Naive B cell (primary cell): ENCODE results near the gene TXNDC2. TPM values are rescaled to one million over a fixed set of nuclear protein-coding genes. Genes with fewer than 3 reads are reported as not detected.

Experiments
- ATAC-seq, 2 donors: fragments of 150-1000 bp; cut with Tn5 transposase; 2 replicates each; pipeline ENCODE4 v1.10.0; 2021; ENCODE audit warnings: low read depth in 2 of 2, mild to moderate bottlenecking in 2 of 2, moderate library complexity in 2 of 2
- DNase-seq: peaks from one replicate; pipeline ENCODE4 v3.0.0; 2022
- H3K27ac Mint-ChIP-seq, 6 donors: one replicate each; pipeline ENCODE4 v1.8.0; 2020 to 2022; ENCODE audit warnings: mild to moderate bottlenecking in 6 of 6, mixed read lengths in 6 of 6, moderate library complexity in 5 of 6, inconsistent platforms in 2 of 6
- H3K27me3 Mint-ChIP-seq, 3 donors: one replicate each; pipeline ENCODE4 v1.8.0; 2021 to 2022; ENCODE audit warnings: mixed read lengths in 3 of 3, mild to moderate bottlenecking in 1 of 3
- H3K36me3 Mint-ChIP-seq, 2 donors: one replicate each; pipeline ENCODE4 v1.8.0; 2020 to 2022; ENCODE audit warnings: mixed read lengths in 2 of 2, inconsistent platforms in 1 of 2, mild to moderate bottlenecking in 1 of 2
- H3K4me1 Mint-ChIP-seq, 3 donors: one replicate each; pipeline ENCODE4 v1.8.0; 2020 to 2022; ENCODE audit warnings: mixed read lengths in 3 of 3, inconsistent platforms in 1 of 3, mild to moderate bottlenecking in 1 of 3, moderate library complexity in 1 of 3
- H3K4me3 Mint-ChIP-seq, 8 donors: one replicate each; pipeline ENCODE4 v1.8.0; 2020 to 2022; ENCODE audit warnings: mild to moderate bottlenecking in 8 of 8, mixed read lengths in 8 of 8, moderate library complexity in 8 of 8, inconsistent platforms in 2 of 8
- H3K9me3 Mint-ChIP-seq, 7 donors: one replicate each; pipeline ENCODE4 v1.8.0; 2020 to 2022; ENCODE audit warnings: mixed read lengths in 7 of 7, mild to moderate bottlenecking in 5 of 7, inconsistent platforms in 2 of 7, moderate library complexity in 1 of 7
- polyA plus RNA-seq, 6 donors: library from polyadenylated mRNA; unstranded; fragments of 300-500 nt; fragmentation: Illumina TruSeq; gene quantifications; one replicate each; pipeline ENCODE4 v1.2.3, GENCODE V29; 2021; ENCODE audit warnings: low read depth in 6 of 6

Gene TXNDC2
- polyA plus RNA-seq: under 1 TPM in 2 of 6 donors, not detected in 4; 0.19 to 0.20 TPM

DNA sequence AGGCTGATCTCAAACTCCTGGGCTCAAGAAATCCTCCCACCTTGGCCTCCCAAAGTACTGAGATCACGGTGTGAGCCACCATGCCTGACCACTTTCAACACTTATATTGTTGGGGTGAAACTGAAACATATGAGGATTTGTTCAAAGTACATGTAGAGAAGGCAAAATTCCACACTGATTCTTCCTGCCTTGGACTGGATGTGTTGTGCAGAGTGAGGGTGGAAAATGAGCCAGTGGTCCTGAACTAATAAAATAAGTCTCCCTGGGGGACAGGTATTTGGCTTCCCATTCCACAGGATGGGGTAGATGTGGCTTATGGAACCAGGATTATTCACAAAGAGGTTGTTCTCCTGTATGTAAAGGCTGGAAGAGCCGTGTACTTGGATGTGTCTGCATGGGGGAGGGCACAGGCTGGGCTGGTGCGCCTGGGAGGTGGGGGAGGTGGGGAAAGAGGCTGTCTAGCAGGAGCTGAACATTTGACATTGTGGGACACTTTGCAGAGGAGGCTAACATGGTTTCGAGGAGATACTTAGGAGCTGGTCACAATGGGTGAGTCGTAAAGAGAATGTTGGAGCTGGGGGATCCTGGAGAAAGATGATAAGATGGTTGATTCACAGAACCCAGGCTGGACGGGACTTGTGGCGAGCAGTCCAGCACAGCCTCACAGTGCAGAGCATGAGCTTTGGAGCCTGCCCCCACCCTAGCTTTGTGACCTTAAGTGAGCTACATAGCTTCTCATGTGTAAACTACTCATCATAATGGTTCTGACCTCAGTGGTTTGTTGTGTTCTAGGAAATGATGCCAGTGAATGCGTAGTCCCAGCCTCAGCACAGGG is at the start of gene TXNDC2:
Gene TXNDC2, plus strand, starts transcription at position 804 of the 835 bp plus-strand sequence. CDS start 708 bp downstream, outside the sequence.
- no peaks in the 10 kb centered on the region for H3K4me1 Mint-ChIP-seq
- peak within 1 kb of the TSS in 1 of 6 donors; percentile 46 for H3K27ac Mint-ChIP-seq
- no peaks in the 10 kb centered on the region for H3K36me3 Mint-ChIP-seq
- no peak within 1 kb of the TSS for H3K4me3 Mint-ChIP-seq
- peaks cover 0 to 3% (median 0%) of the 10 kb centered on the region in 7 donors for H3K9me3 Mint-ChIP-seq
- no peak for DNase-seq
- peaks cover 0 to 3% (median 0%) of the 10 kb centered on the region in 3 donors for H3K27me3 Mint-ChIP-seq
- no peak for ATAC-seq

DNA sequence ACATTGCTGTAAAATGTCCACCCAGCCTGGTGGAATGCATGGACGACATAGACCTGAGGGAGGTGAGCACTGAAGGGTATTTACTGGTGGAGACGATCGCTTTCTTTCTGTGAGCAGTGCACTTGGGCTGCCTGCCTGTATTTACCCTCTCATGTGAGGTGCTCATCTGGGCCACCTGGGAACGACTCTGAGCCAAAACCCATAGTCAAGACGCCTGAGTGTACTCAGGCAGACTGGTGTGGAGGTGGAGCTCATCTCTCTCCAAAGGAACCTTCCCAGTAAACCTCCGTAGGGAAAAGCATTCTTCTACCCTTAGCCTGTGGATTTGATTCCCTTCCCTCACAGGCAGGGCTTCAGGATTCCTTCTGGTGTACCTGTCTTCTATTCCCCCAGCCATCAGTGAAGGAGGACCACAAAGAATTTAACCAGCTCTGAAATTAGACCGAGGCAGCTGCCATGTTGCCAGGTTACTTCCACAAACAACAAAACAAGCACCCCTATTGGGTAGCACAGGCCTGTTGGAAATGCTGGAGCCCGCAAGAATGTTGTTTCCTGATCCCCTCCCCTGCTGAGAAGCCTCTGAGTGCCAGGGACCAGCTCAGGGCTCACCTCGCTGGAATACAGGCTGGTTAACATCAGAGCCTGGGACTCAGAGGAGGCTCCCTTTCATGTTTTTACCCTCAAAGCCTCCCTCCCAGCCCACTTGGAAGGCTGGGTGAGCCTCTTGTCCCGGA is 47.5 kb upstream of the TXNDC2 start:
- Mint-ChIP-seq H3K36me3 (peaks cover 8% of the 10 kb centered on the region in 2 donors), H3K27me3 (peaks cover 0 to 19% (median 16%) of the 10 kb centered on the region in 3 donors), H3K27ac (no peak overlapping the region), H3K4me3 (no peak overlapping the region), H3K4me1 (no peaks in the 10 kb centered on the region), H3K9me3 (peaks cover 0 to 1% (median 0%) of the 10 kb centered on the region in 7 donors)
- ATAC-seq (no peak), DNase-seq (no peak)

DNA sequence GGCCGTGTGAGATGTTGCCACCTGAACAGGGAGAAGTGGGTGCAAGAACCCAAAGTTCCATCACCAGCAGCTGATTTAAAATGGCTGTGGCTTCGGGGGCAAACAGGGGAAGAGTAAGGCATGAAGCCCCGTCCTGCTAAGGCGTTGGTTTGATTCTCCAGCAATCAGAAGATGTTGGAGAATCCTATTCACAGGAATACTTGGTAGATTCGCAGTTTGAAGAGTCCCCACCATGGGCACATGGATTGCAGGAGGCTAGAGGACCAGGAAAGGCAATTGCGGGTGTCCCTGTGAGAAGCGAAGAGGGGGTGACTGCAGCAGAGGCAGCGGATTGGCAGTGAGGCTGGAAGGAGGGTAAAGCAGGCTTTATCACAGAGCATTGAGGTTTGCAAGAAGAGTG is 46.6 kb upstream of the TXNDC2 start:
- DNase-seq: no peak
- Mint-ChIP-seq H3K4me1 (peaks cover 0 to 3% (median 2%) of the 10 kb centered on the region in 3 donors), H3K4me3 (no peak overlapping the region), H3K27ac (peak overlapping the region in 1 of 6 donors; percentile 88), H3K36me3 (peaks cover 8 to 12% of the 10 kb centered on the region in 2 donors), H3K27me3 (peaks cover 0 to 19% (median 16%) of the 10 kb centered on the region in 3 donors), H3K9me3 (peaks cover 0 to 1% (median 0%) of the 10 kb centered on the region in 7 donors)
- ATAC-seq: no peak

DNA sequence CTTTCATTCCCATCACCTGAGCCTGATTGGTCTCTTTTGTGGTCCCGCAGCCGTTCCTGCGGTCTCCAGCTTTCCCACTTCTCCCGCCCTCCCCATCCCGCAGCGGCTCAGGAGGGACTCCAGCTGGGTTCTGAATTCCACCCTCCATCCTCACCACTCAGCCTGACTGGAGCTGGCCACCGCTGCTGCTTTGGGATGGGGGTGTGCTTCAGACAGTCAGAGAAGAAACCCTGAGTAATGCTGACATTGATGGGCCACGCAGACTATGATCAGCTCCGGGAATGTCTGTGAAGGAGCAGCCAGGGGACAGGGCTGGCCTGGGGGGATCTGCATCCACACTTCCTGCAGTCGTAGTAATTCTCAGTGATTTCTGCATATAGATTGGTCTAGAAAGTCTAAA is 45.9 kb upstream of the TXNDC2 start:
- Mint-ChIP-seq H3K27me3 (peaks cover 0 to 19% (median 16%) of the 10 kb centered on the region in 3 donors), H3K36me3 (peaks cover 8 to 12% of the 10 kb centered on the region in 2 donors), H3K4me3 (no peak overlapping the region), H3K9me3 (peaks cover 0 to 1% (median 0%) of the 10 kb centered on the region in 7 donors), H3K27ac (no peak overlapping the region), H3K4me1 (peaks cover 0 to 5% (median 2%) of the 10 kb centered on the region in 3 donors)
- ATAC-seq (no peak), DNase-seq (no peak)

DNA sequence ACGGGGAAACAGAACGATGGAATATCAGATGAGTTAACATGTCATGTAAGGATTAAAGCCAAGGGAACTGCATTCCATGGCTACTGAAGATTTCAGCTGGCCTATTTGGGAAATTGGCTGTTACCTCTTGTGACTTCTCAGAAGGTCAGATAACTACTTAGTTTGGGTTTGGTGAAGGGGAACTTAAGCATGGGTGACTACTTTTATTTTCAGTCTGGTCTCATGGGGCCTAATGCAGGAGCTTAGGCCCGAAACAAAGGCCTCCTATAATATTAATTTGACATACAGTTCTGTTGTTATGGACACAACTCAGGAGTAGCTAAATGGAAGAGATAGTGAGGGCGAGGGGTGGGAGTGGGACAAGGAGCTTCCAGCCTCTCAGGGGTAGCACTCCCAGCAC is 44.0 kb upstream of the TXNDC2 start:
- ATAC-seq (no peak), DNase-seq (no peak)
- peaks cover 3 to 13% of the 10 kb centered on the region in 2 donors for H3K36me3 Mint-ChIP-seq

DNA sequence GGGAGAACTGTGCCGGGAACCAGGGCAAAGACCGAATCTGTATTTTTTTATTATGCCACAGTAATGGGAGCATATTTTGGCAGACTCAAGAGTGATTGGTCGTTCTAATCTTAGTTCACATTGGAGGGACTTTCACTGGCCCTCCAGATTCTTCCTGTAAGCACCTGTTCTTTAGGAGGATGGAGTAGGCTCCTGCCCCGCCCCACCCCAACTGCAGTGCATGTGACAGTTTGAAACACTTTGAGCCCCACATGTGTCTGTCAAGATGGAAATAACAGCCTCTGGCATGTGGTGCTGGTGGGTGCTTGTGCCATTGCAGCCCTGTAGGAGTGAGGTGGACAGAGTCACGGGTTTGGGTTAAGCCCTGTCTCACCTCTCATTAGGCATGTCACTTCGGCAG is 43.3 kb upstream of the TXNDC2 start:
- Mint-ChIP-seq H3K36me3 (peaks cover 0 to 16% of the 10 kb centered on the region in 2 donors), H3K4me3 (no peak overlapping the region), H3K27ac (no peak overlapping the region), H3K4me1 (peaks cover 0 to 5% (median 2%) of the 10 kb centered on the region in 3 donors), H3K9me3 (no peaks in the 10 kb centered on the region), H3K27me3 (peaks cover 8 to 17% (median 9%) of the 10 kb centered on the region in 3 donors)
- DNase-seq (no peak), ATAC-seq (no peak)

More for the DNA sequence above, 44.0 kb upstream of the TXNDC2 start:
- Mint-ChIP-seq H3K4me1 (peaks cover 0 to 5% (median 2%) of the 10 kb centered on the region in 3 donors), H3K4me3 (no peak overlapping the region), H3K27ac (no peak overlapping the region), H3K27me3 (peaks cover 4 to 17% (median 12%) of the 10 kb centered on the region in 3 donors), H3K9me3 (peaks cover 0 to 1% (median 0%) of the 10 kb centered on the region in 7 donors)

DNA sequence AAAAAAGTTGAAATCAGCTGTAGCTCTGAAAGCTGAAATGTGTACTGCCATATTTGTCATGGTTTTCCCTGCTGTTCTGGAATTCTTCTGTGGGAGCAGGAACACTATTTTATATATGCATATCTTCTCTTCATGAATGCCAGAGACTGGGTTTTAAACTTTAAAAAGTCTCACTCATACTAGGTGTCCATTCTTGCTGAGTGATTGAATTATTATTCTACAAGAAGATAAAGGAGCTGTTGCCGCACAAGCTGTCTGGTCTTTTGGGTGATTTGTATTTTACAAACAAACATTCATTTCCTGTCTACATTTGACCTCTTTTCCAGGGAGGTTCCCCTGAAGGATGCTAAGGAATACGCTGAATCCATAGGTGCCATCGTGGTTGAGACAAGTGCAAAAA is 40.5 kb upstream of the TXNDC2 start:
- Mint-ChIP-seq H3K27me3 (peaks cover 14 to 27% (median 21%) of the 10 kb centered on the region in 3 donors), H3K9me3 (no peaks in the 10 kb centered on the region), H3K4me3 (no peak overlapping the region), H3K27ac (no peak overlapping the region), H3K36me3 (peaks cover 11 to 16% of the 10 kb centered on the region in 2 donors), H3K4me1 (peaks cover 0 to 9% (median 5%) of the 10 kb centered on the region in 3 donors)
- ATAC-seq (no peak), DNase-seq (no peak)

DNA sequence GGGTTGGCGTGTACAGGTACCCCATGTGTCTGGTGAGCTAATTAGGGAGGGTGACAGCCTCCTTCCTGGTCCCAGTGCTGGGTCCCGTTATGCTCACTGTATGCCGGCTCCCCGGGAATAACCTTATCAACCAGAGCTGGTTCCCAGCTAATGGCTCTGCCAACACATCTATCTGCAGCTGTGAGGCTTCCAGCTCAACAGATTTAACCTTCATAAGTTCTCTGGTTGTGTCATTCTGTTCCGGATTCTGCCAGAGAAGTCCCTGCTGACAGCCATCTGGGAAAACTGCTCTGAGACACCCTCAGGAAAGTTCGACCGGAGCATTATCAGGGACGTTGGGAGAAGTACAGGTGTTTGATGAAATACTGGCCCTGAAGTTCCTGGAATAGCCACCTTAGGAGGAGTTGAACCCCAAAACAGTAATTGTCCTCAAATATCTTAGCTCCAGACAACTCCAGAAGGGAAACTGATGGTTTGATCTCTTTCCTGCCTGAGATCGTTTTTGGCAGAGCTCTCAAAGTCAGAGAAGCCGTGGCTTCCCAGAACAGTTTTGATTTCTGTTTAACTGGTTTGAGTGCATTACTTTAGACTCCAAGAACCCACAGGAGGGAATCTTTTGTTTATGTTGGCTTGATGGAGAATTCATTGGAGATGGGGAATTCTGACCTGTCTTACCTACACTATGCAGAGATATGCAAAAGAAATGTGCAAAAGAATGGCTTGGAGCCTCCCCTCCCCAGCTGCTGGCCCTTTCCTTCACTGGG is 39.4 kb upstream of the TXNDC2 start:
- DNase-seq (no peak), ATAC-seq (no peak)
- no peak overlapping the region for H3K4me3 Mint-ChIP-seq
- no peaks in the 10 kb centered on the region for H3K9me3 Mint-ChIP-seq
- H3K4me1 Mint-ChIP-seq: peaks cover 0 to 9% (median 5%) of the 10 kb centered on the region in 3 donors
- peaks cover 11 to 16% of the 10 kb centered on the region in 2 donors for H3K36me3 Mint-ChIP-seq
- H3K27me3 Mint-ChIP-seq: peaks cover 14 to 27% (median 21%) of the 10 kb centered on the region in 3 donors
- peak overlapping the region in 1 of 6 donors; percentile 14 for H3K27ac Mint-ChIP-seq

DNA sequence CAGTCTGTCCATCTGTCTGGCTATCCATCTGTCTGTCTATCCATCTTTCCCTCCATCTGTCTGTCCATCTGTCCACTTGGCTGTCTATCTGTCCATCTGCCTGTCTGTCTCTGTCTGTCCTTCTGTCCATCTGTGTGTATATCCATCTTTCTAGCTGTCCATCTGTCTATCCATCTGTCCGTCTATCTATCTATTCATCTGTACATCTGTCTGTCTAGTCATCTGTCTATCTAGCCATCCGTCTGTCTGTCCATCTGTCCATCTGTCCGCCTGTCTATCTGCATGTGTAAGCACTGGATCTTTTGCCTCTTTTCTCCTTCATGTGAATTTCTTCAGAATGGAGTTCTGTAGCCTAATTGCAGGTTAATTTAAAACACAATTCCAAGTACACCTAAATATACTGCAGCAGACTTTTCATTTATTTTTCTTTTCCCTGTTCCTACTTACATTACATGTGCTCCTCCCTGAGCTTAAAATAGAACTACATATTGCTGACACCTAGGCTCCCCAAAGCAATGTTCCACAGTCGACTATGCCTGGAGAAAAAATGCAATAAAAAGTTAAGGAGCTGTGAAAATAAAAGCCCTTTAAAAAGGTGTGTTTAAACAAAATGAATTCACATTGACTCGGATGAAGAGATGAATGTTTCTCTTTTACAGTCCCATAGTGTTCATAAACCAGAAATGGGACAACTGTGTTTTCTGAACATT is 37.4 kb upstream of the TXNDC2 start:
- no peak overlapping the region for H3K4me3 Mint-ChIP-seq
- peaks cover 0 to 9% (median 5%) of the 10 kb centered on the region in 3 donors for H3K4me1 Mint-ChIP-seq
- ATAC-seq (no peak), DNase-seq (no peak)
- H3K9me3 Mint-ChIP-seq: no peaks in the 10 kb centered on the region
- peaks cover 11 to 16% of the 10 kb centered on the region in 2 donors for H3K36me3 Mint-ChIP-seq
- peaks cover 14 to 27% (median 21%) of the 10 kb centered on the region in 3 donors for H3K27me3 Mint-ChIP-seq
- H3K27ac Mint-ChIP-seq: no peak overlapping the region

DNA sequence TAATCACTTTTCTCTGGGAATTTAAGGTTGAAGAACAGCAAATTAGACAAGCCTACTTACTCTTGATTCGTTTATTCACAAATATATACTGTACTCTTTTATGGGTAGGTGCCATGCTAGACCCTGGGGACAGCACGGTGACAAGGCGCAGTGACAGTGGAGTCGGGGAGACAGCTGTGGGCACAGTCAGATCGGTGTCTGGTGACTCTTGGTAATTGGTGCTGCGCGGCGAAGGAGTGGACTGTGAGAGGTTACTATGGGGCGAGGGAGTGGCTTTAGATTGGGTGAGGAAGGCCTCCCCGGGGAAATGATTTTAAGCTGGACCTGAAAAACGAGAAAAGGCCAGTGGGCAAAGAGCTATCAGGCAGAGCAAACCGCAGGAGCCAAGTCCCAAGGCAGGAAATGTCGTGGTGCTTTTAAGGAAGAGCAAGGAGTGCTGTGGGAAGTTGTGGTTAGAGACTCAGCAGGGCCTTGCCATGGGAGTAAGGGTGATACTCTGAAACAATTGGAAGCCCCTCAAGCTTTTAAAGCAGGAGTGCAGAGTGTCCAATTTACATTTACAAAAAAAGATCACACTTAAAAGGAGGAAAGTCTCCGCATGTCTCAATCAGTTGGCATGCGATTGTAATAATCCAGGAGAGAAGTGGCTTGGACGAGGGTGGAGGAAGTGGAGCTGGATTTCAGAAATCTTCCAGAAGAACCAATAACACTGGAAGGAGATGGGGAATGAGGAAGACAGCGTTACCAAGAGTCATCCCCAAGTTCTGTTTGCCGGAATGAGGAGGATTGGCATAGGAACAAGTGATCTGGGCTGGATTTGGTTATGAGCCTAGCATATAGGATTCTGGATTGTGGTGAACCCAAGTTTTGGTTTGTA is 36.1 kb upstream of the TXNDC2 start:
- H3K27ac Mint-ChIP-seq: peak overlapping the region in 3 of 6 donors; percentile 16 to 75 (median 69)
- no peak overlapping the region for H3K4me3 Mint-ChIP-seq
- no peak for DNase-seq
- peaks cover 0 to 7% (median 0%) of the 10 kb centered on the region in 3 donors for H3K4me1 Mint-ChIP-seq
- H3K27me3 Mint-ChIP-seq: peaks cover 14 to 33% (median 21%) of the 10 kb centered on the region in 3 donors
- peaks cover 11 to 15% of the 10 kb centered on the region in 2 donors for H3K36me3 Mint-ChIP-seq
- no peaks in the 10 kb centered on the region for H3K9me3 Mint-ChIP-seq
- no peak for ATAC-seq

DNA sequence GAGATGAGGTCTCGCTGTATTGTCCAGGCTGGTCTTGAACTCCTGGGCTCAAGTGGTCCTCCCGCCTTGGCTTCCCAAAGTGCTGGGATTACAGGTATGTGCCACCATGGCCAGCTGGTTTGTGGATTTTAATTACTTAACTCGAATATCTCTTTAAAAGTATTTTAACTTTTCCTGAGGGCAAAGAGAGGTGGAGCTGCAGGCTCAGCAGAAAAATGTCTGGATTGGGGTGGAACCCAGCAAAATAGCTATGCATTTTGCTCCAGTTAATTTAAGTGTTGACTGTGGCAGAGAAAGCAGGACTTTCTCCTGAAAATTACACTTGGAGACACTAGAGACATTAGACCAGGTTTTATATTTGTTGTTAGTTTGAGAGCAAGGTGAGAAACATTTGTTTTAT is 35.5 kb upstream of the TXNDC2 start:
- Mint-ChIP-seq H3K9me3 (no peaks in the 10 kb centered on the region), H3K27me3 (peaks cover 14 to 35% (median 21%) of the 10 kb centered on the region in 3 donors), H3K36me3 (peaks cover 11 to 17% of the 10 kb centered on the region in 2 donors), H3K4me1 (peaks cover 0 to 7% (median 0%) of the 10 kb centered on the region in 3 donors), H3K27ac (no peak overlapping the region), H3K4me3 (no peak overlapping the region)
- ATAC-seq (no peak), DNase-seq (no peak)
